Measurements from ENCODE around the gene SIPA1L3.
"Not testable (repeated sequence)": the region's sequence is repeated elsewhere in the genome, so short reads cannot be mapped to it uniquely, and the experiment has no call there.

The SIPA1L3 gene

GRCh38 chr19:38223617-38224013 lies 316.6 kb downstream of the SIPA1L3 start:
- DNase-seq (ENCODE audit: low read depth): no peak
- peak overlapping the region; percentile 61 for H3K4me3 ChIP-seq (ENCODE audit: low read length)
- no peak for TF ChIP-seq CTCF (conservative IDR thresholded peaks at IDR 0.05; ENCODE audit: low read length)

GRCh38 chr19:38224014-38224862 lies 317.2 kb downstream of the SIPA1L3 start, which contains the start of gene DPF1:
DPF1 (minus strand) TSS chr19:38224222; CDS start chr19:38224142, 80 bp downstream.
- peak within 1 kb of the TSS; percentile 61 for H3K4me3 ChIP-seq (ENCODE audit: low read length)
- 0 out of 2 replicates have a peak, but pooled peaks have one; percentile 4 for TF ChIP-seq CTCF (conservative IDR thresholded peaks at IDR 0.05; ENCODE audit: low read length)
- peak; percentile 48 for DNase-seq (ENCODE audit: low read depth)

GRCh38 chr19:38224863-38225218 lies 317.8 kb downstream of the SIPA1L3 start:
- H3K4me3 ChIP-seq (ENCODE audit: low read length): not testable (repeated sequence)

GRCh38 chr19:38227287-38228004 lies 320.4 kb downstream of the SIPA1L3 start:
- no peak overlapping the region for H3K4me3 ChIP-seq (ENCODE audit: low read length)
- DNase-seq (ENCODE audit: low read depth): no peak
- TF ChIP-seq CTCF (conservative IDR thresholded peaks at IDR 0.05; ENCODE audit: low read length): no peak

More at GRCh38 chr19:38224863-38225218, 317.8 kb downstream of the SIPA1L3 start:
- not testable (repeated sequence) for DNase-seq (ENCODE audit: low read depth)

- no peak for TF ChIP-seq CTCF (conservative IDR thresholded peaks at IDR 0.05; ENCODE audit: low read length)
Measured at GRCh38 chr19:38228005-38228377, 321.0 kb downstream of the SIPA1L3 start.

GRCh38 chr19:38228491-38229439 lies 321.8 kb downstream of the SIPA1L3 start:
- no peak for TF ChIP-seq CTCF (conservative IDR thresholded peaks at IDR 0.05; ENCODE audit: low read length)
- peak overlapping the region; percentile 53 for H3K4me3 ChIP-seq (ENCODE audit: low read length)
- no peak for DNase-seq (ENCODE audit: low read depth)

More at GRCh38 chr19:38228005-38228377, 321.0 kb downstream of the SIPA1L3 start:
- no peak for DNase-seq (ENCODE audit: low read depth)
- H3K4me3 ChIP-seq (ENCODE audit: low read length): no peak overlapping the region

GRCh38 chr19:38229585-38230073 lies 322.6 kb downstream of the SIPA1L3 start:
- DNase-seq (ENCODE audit: low read depth): peak; percentile 85
- TF ChIP-seq CTCF (conservative IDR thresholded peaks at IDR 0.05; ENCODE audit: low read length): no peak
- peak overlapping the region; percentile 53 for H3K4me3 ChIP-seq (ENCODE audit: low read length)

GRCh38 chr19:38230506-38231133 lies 323.6 kb downstream of the SIPA1L3 start:
- not testable (repeated sequence) for DNase-seq (ENCODE audit: low read depth); H3K4me3 ChIP-seq (ENCODE audit: low read length)

All from AG10803 (cell line).